ENCODE results near the gene CCDC121.

CCDC121 gene

GRCh38 chr2:27591745-27592144 is 37.1 kb downstream of the CCDC121 start:
- TF ChIP-seq CTCF (IDR thresholded peaks at IDR 0.05; ENCODE audit: low read depth, low read length): no peak

DNA sequence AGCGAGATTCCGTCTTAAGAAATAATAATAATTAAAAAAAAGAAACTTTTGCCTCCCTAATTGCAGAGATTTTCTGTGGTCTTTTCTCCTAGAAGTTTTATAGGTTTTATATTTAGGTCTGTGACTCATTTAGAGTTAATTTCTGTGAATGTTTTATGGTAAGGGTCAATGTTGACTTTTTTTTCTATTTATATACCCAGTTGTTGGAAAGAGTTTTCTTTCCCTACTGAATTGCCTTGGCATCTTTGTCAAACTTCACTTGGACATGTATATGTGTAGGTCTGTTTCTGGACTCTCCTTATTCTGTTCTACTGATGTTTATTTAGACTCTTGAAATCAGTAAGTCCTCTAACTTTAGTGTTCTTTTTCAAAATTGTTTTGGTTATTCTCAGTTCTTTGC is 40.5 kb downstream of the CCDC121 start:
- no peak for DNase-seq (ENCODE audit: low read depth in 2 of 2)
- H3K4me3 ChIP-seq (replicated peaks in 1 of 2; ENCODE audit: low read depth in 2 of 2, low read length in 2 of 2): no peak overlapping the region
- no peak for TF ChIP-seq CTCF (IDR thresholded peaks at IDR 0.05; ENCODE audit: low read depth, low read length)

More at GRCh38 chr2:27591745-27592144, 37.1 kb downstream of the CCDC121 start:
- H3K4me3 ChIP-seq (replicated peaks in 1 of 2; ENCODE audit: low read depth in 2 of 2, low read length in 2 of 2): no peak overlapping the region
- DNase-seq (ENCODE audit: low read depth in 2 of 2): peak in 1 of 2 donors; percentile 37

DNA sequence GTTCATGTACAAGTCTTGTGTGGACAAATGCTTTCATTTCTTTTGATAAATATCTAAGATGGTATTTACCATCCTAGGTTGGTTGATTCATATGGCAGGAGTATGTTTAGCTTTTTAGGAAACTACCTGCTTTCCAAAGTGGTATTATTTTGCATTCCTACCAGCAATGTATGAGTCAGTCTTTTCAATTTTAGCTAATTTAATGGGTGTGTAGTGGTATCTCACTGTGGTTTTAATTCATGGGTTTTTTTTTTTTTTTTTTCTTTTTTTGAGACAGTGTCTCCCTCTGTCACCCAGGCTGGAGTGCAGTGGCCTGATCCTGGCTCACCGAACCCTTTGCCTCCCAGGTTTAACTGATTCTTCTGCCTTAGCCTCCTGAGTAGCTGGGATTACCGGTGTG is 41.8 kb downstream of the CCDC121 start:
- DNase-seq (ENCODE audit: low read depth in 2 of 2): no peak
- TF ChIP-seq CTCF (IDR thresholded peaks at IDR 0.05; ENCODE audit: low read depth, low read length): no peak
- H3K4me3 ChIP-seq (replicated peaks in 1 of 2; ENCODE audit: low read depth in 2 of 2, low read length in 2 of 2): no peak overlapping the region

GRCh38 chr2:27584597-27584996 is 44.2 kb downstream of the CCDC121 start:
- TF ChIP-seq CTCF (IDR thresholded peaks at IDR 0.05; ENCODE audit: low read depth, low read length): no peak
- no peak for DNase-seq (ENCODE audit: low read depth in 2 of 2)
- no peak overlapping the region for H3K4me3 ChIP-seq (replicated peaks in 1 of 2; ENCODE audit: low read depth in 2 of 2, low read length in 2 of 2)

GRCh38 chr2:27583390-27583915 is 45.4 kb downstream of the CCDC121 start:
- H3K4me3 ChIP-seq (replicated peaks in 1 of 2; ENCODE audit: low read depth in 2 of 2, low read length in 2 of 2): peak overlapping the region; percentile 65 to 75
- peak; percentile 16 to 36 for DNase-seq (ENCODE audit: low read depth in 2 of 2)

GRCh38 chr2:27582695-27583389 is 46.0 kb downstream of the CCDC121 start, which contains the start of gene ZNF512:
Gene ZNF512 (plus strand): TSS chr2:27583042. CDS start chr2:27583113, 71 bp downstream.
- TF ChIP-seq CTCF (IDR thresholded peaks at IDR 0.05; ENCODE audit: low read depth, low read length): no peak
- peak within 1 kb of the TSS; percentile 65 to 75 for H3K4me3 ChIP-seq (replicated peaks in 1 of 2; ENCODE audit: low read depth in 2 of 2, low read length in 2 of 2)
- peak; percentile 91 to 96 for DNase-seq (ENCODE audit: low read depth in 2 of 2)

More at GRCh38 chr2:27583390-27583915, 45.4 kb downstream of the CCDC121 start:
- TF ChIP-seq CTCF (IDR thresholded peaks at IDR 0.05; ENCODE audit: low read depth, low read length): no peak

Measured in cardiac fibroblast (primary cell).